ENCODE data around the gene PCDHA4.

The PCDHA4 gene

DNA sequence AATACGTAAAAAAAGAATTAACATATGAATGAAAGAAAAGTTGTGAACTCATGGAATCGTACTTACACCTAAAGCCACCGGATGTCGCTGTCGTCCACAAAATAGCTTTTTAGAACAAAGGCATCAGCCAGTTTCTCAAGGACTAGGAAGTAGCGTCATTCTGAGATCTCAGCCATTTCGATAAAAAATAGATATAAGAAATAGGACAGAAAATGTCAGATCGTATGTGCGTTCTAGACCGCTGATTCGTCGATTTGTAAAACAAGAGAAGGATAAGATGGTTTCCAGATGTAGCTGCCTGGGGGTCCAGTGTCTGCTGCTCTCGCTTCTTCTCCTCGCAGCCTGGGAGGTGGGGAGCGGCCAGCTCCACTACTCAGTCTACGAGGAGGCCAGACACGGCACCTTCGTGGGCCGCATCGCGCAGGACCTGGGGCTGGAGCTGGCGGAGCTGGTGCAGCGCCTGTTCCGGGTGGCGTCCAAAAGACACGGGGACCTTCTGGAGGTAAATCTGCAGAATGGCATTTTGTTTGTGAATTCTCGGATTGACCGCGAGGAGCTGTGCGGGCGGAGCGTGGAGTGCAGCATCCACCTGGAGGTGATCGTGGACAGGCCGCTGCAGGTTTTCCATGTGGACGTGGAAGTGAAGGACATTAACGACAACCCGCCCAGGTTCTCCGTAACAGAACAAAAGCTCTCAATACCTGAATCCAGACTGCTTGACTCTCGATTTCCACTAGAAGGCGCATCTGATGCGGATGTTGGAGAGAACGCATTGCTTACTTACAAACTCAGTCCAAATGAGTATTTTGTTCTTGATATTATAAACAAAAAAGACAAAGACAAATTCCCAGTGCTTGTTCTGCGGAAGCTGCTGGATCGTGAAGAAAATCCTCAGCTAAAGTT, 49.2 kb downstream of the PCDHA4 start, which contains the start of gene PCDHA10:
Gene PCDHA10, plus strand, starts transcription at position 126 of the 903 bp plus-strand sequence. Its CDS starts 152 bp downstream, at position 278.
- DNase-seq (ENCODE audit: low read depth in 2 of 2): no peak

DNA sequence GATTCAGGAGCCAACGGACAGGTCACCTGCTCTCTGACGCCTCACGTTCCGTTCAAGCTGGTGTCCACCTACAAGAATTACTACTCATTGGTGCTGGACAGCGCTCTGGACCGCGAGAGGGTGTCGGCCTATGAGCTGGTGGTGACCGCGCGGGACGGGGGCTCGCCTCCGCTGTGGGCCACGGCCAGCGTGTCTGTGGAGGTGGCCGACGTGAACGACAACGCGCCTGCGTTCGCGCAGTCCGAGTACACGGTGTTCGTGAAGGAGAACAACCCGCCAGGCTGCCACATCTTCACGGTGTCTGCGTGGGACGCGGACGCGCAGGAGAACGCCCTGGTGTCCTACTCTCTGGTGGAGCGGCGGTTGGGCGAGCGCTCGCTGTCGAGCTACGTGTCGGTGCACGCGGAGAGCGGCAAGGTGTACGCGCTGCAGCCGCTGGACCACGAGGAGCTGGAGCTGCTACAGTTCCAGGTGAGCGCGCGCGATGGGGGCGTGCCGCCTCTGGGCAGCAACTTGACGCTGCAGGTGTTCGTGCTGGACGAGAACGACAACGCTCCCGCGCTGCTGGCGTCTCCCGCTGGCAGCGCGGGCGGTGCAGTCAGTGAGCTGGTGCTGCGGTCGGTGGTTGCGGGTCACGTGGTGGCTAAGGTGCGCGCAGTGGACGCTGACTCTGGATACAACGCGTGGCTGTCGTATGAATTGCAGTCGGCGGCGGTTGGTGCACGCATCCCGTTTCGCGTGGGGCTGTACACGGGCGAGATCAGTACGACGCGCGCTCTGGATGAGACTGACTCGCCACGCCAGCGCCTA, 50.5 kb downstream of the PCDHA4 start:
- DNase-seq (ENCODE audit: low read depth in 2 of 2): no peak

DNA sequence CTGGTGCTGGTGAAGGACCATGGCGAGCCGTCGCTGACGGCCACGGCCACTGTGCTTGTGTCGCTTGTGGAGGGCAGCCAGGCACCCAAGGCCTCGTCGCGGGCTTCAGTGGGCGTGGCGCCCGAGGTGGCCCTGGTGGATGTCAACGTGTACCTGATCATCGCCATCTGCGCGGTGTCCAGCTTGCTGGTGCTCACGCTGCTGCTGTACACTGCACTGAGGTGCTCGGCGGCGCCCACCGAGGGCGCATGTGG, 51.0 kb downstream of the PCDHA4 start:
- DNase-seq (ENCODE audit: low read depth in 2 of 2): no peak

- DNase-seq (ENCODE audit: low read depth in 2 of 2): no peak
Observed at GRCh38 chr5:140862441-140863295, 55.8 kb downstream of the PCDHA4 start.
